ENCODE measurements around the gene METRNL.
A peak's percentile ranks its signal among the peaks of the same experiment; 100 is the strongest.
"Not testable (repeated sequence)": the region's sequence is repeated elsewhere in the genome, so short reads cannot be mapped to it uniquely, and the experiment has no call there.

METRNL gene

DNA sequence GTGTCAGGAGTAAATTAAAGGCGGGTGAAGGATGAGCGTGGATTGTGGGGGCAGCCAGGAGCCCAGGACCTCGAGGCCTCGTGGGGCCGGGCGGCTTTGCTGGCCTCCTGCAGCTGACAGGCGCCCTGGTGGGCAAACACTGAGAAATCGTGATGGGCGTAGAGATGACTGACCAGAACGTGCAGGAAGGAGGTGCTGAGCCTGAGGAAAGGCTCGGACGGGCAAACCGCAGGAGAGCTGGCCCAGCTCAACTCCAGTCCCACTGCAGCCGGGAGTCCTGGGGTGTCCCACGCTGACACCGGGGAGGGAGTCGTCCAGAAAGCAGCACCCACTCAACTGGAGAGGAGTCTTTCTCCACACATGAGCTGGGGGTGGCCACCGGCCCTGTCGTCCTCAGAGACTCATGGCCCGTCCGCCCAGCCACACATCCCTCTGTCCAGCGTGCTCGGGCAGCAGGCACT, 36.9 kb downstream of the METRNL start:
- no peak overlapping the region for H3K9ac ChIP-seq (ENCODE audit: low read depth, low read length)
- no peaks in the 10 kb centered on the region for H3K9me3 ChIP-seq (replicated peaks; ENCODE audit: low read length)
- no peak overlapping the region for H3K4me2 ChIP-seq (ENCODE audit: low read length)
- H3K36me3 ChIP-seq (ENCODE audit: insufficient read depth, low read length): no peaks in the 10 kb centered on the region
- no peak overlapping the region for H3K4me3 ChIP-seq (ENCODE audit: low read length)
- peaks cover 13% of the 10 kb centered on the region for H3K4me1 ChIP-seq (ENCODE audit: control insufficient read depth, insufficient read depth, low read length)
- no peaks in the 10 kb centered on the region for H3K27me3 ChIP-seq (ENCODE audit: control insufficient read depth, insufficient read depth, low read length)

DNA sequence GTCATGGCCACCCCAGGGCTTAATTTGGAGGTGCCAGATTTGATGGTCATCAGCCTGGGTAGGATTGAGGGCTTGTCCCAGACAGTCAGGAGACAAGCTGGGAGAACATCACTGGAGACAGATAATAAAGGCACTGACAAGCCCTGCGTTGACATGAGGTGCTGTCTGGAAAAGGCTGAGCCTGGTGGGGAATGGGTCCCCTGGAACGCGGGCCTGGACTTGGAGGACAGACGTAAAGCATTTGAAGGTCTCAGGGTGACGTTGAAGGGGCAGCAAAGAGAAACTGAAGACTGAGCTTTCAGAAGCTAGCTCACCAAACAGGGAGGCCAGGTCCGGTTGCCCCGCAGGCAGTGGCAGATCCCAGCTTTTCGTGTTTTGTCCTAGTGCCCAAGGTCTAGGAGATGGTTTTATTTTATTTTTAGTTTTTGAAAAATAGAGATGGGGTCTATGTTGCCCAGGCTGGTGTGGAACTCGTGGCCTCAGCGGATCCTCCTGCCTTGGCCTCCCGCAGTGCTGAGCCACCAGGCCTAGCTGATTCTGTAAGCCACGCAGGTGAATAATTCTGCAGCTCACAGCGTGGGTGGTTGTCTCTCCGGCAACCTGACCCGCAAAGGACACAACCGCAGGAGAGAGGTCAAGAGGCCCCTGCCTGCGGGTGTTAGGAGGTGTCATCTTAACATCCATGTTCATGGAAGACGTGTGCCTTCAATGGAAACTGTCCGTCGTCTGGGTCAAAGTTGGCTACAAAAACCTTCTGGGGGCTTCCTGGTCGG, 37.6 kb downstream of the METRNL start:
- Histone ChIP-seq H3K9me3 (replicated peaks; ENCODE audit: low read length) (no peaks in the 10 kb centered on the region), H3K4me1 (ENCODE audit: control insufficient read depth, insufficient read depth, low read length) (peaks cover 16% of the 10 kb centered on the region), H3K27me3 (ENCODE audit: control insufficient read depth, insufficient read depth, low read length) (no peaks in the 10 kb centered on the region), H3K36me3 (ENCODE audit: insufficient read depth, low read length) (no peaks in the 10 kb centered on the region), H3K4me3 (ENCODE audit: low read length) (no peak overlapping the region), H3K4me2 (ENCODE audit: low read length) (no peak overlapping the region), H3K9ac (ENCODE audit: low read depth, low read length) (no peak overlapping the region)

DNA sequence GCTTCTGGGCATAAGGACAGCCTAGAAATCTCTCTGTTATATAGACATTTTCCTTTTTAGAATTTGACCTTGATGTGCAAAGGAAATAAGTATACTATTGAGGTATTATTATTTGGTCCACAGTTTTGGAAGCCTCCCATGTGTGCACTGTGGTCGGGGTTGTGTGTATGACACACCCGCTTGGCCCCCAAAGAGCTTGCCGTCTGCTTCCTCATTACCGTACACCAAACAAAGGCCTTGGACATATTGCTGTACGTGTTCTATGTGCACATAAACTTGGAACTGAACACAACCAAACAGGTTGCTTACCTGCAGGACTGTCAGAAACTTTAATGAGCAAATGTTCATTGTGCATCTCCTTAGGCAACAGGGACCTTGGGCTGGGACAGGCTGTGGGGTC, 38.2 kb downstream of the METRNL start:
- Histone ChIP-seq H3K36me3 (ENCODE audit: insufficient read depth, low read length) (no peaks in the 10 kb centered on the region), H3K4me3 (ENCODE audit: low read length) (no peak overlapping the region), H3K27me3 (ENCODE audit: control insufficient read depth, insufficient read depth, low read length) (no peaks in the 10 kb centered on the region), H3K4me1 (ENCODE audit: control insufficient read depth, insufficient read depth, low read length) (peaks cover 22% of the 10 kb centered on the region), H3K4me2 (ENCODE audit: low read length) (no peak overlapping the region), H3K9me3 (replicated peaks; ENCODE audit: low read length) (no peaks in the 10 kb centered on the region), H3K9ac (ENCODE audit: low read depth, low read length) (no peak overlapping the region)

DNA sequence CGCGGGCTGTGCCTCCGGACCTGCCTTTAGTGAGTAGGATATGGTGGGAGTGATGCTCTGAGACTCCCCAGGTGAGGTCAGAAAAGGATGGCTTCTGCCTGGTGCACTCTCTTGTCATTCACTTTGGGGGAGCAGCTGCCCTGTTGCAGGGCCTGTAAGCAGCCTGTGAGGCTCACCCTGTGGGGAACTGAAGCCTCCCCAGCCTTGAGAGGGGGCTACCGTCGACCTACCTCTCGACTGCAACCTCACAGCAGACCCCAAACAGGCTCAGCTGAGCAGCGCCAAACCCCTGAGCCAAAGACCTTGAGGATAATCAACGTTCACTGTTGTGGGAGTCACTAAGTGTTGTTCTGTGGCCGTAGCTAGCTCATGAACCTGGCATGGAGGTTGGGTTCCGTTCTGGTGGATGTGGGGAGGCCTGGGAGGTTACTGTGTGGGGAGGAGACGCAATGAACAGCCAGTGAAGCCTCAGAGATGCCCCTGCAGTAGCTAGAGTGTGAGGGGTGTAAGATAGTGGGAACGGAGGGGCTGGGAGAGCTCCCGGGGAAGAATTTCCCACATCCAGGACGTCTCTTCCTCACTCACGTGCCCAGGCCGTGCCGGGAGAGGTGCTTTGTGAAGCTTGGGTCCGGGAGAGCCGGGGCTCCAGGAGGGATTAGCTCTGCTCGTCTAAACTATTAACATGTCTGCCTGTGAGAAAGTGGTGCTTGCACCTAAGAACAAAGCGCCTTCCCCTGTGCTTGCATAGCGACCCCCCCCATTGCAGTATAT, 38.8 kb downstream of the METRNL start:
- no peak overlapping the region for H3K4me3 ChIP-seq (ENCODE audit: low read length)
- H3K27me3 ChIP-seq (ENCODE audit: control insufficient read depth, insufficient read depth, low read length): no peaks in the 10 kb centered on the region
- no peaks in the 10 kb centered on the region for H3K36me3 ChIP-seq (ENCODE audit: insufficient read depth, low read length)
- peaks cover 28% of the 10 kb centered on the region for H3K4me1 ChIP-seq (ENCODE audit: control insufficient read depth, insufficient read depth, low read length)
- no peak overlapping the region for H3K4me2 ChIP-seq (ENCODE audit: low read length)
- no peak overlapping the region for H3K9ac ChIP-seq (ENCODE audit: low read depth, low read length)
- no peaks in the 10 kb centered on the region for H3K9me3 ChIP-seq (replicated peaks; ENCODE audit: low read length)

DNA sequence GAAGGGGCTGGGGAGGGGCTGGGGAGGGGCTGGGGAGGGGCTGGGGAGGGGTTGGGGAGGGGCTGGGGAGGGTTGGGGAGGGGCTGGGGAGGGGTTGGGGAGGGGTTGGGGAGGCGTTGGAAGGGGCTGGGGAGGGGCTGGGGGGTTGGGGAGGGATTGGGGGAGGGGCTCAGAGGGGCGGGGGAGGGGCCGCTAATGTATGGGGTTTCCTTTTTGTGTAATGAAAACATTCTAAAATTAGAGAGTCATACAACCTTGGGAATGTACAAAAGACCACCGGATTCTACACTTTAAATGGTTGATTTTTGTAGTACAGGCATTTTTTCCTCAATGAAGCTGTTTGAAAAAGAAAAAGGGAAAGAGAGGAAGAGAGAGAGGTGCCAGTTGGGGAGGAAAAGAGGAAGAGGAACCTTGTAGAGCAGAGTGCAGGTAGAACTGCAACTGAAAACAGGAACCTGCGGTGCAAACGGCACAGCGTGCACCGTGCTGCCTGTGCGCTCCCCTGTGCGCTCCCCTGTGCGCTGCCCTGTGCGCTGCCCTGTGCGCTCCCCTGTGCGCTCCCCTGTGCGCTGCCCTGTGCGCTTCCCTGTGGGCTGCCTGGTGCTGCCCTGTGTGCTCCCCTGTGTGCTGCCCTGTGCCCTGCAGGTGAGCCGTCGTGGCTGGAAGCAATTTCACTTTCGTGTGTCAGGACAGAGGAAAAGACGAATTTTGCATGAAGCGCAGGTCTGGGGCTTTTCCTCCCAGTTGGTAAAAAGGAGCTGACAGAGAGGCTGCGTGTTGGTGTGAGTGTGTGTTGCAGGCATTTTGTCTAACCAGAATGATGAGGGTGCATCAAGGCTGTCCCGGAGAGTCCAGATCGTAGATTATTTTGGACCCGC, 40.8 kb downstream of the METRNL start:
- Histone ChIP-seq H3K4me1 (ENCODE audit: control insufficient read depth, insufficient read depth, low read length) (peaks cover 28% of the 10 kb centered on the region), H3K27me3 (ENCODE audit: control insufficient read depth, insufficient read depth, low read length) (peaks cover 2% of the 10 kb centered on the region), H3K4me3 (ENCODE audit: low read length) (peak overlapping the region; percentile 35), H3K9me3 (replicated peaks; ENCODE audit: low read length) (no peaks in the 10 kb centered on the region), H3K36me3 (ENCODE audit: insufficient read depth, low read length) (no peaks in the 10 kb centered on the region), H3K4me2 (ENCODE audit: low read length) (peak overlapping the region; percentile 74), H3K9ac (ENCODE audit: low read depth, low read length) (peak overlapping the region; percentile 51)

DNA sequence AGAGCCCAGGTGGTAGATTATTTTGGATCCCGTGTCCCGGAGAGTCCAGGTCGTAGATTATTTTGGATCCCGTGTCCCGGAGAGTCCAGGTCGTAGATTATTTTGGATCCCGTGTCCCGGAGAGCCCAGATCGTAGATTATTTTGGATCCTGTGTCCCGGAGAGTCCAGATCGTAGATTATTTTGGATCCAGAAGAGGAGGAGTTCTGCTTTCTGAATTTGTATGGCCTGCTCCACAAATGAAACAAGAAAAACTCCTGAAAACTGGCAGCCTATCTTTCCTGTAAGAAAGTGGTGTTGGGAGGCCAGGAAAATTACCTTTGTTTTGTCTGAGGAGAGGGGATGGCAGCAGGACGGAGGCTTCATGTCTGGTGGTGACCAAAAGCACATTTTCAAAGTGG, 42.1 kb downstream of the METRNL start:
- not testable (repeated sequence) for H3K36me3 ChIP-seq (ENCODE audit: insufficient read depth, low read length); H3K27me3 ChIP-seq (ENCODE audit: control insufficient read depth, insufficient read depth, low read length); H3K9me3 ChIP-seq (replicated peaks; ENCODE audit: low read length)
- Histone ChIP-seq H3K4me1 (ENCODE audit: control insufficient read depth, insufficient read depth, low read length) (peaks cover 28% of the 10 kb centered on the region), H3K4me3 (ENCODE audit: low read length) (peak overlapping the region; percentile 49), H3K9ac (ENCODE audit: low read depth, low read length) (peak overlapping the region; percentile 81), H3K4me2 (ENCODE audit: low read length) (peak overlapping the region; percentile 82)

DNA sequence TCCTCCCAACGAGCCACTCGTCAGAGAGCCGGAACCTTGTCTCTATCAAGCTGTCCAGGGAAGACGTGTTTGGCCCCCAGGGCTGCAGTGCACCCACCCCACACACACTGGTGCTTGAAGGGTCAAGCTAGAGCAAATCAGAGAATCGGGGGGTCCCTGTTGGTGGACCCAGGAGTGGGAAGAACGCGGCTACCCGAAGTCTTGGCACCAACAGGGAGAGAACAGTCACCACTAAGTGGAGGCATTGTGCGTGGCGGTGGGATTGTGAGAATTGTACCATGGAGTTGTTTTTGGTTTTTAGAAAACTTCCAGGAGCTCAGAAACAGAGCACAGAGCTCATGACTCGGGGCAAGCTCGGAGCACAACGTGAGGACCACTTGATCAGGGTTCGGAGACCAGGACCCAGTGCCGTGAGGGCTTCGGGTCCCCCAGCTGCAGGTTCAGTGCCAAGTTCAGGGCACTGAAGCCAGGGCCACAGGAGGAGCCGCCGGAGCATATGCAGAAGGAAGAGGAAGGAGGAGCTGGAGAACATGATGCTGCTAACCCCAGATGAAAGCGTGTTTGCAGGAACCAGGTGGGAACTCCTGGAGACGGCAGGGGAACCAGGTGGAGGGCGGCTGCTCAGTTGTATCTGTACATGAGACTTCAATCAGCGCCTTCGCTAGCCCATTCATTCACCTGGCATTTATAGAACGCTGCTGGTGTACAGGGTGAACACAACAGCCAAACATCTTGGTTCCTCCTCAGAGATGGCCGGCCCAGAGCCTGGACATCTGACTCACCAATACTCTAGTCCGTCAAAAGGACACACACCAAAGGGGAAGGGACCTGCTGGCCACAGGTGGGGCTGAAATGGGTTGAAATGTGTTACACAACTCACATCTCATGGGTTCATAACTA, 42.8 kb downstream of the METRNL start:
- no peaks in the 10 kb centered on the region for H3K9me3 ChIP-seq (replicated peaks; ENCODE audit: low read length)
- peak overlapping the region; percentile 82 for H3K4me2 ChIP-seq (ENCODE audit: low read length)
- H3K9ac ChIP-seq (ENCODE audit: low read depth, low read length): peak overlapping the region; percentile 81
- H3K4me1 ChIP-seq (ENCODE audit: control insufficient read depth, insufficient read depth, low read length): peaks cover 28% of the 10 kb centered on the region
- H3K36me3 ChIP-seq (ENCODE audit: insufficient read depth, low read length): no peaks in the 10 kb centered on the region
- H3K4me3 ChIP-seq (ENCODE audit: low read length): peak overlapping the region; percentile 49
- peaks cover 11% of the 10 kb centered on the region for H3K27me3 ChIP-seq (ENCODE audit: control insufficient read depth, insufficient read depth, low read length)

DNA sequence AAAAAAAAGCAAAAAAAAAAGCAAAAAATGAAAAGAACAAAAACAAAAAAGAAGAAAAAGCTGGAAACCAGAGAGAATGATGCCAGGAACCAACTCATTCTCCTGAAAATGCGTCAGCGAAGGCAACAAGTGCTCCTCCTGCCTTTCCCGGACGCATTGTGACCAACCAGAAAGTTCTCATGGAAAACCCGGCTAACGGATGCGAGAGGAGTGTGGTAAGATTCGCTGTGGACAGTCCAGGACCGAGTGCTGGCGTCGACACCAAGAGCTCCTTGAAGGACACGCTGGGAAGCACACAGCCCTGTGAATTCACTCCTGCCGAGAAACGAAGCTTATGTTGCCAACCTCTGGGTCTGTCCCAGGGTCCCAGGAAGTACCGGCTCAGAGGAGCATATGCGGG, 43.4 kb downstream of the METRNL start:
- Histone ChIP-seq H3K4me1 (ENCODE audit: control insufficient read depth, insufficient read depth, low read length) (peaks cover 28% of the 10 kb centered on the region), H3K9ac (ENCODE audit: low read depth, low read length) (peak overlapping the region; percentile 81), H3K36me3 (ENCODE audit: insufficient read depth, low read length) (no peaks in the 10 kb centered on the region), H3K9me3 (replicated peaks; ENCODE audit: low read length) (no peaks in the 10 kb centered on the region), H3K4me2 (ENCODE audit: low read length) (peak overlapping the region; percentile 82), H3K27me3 (ENCODE audit: control insufficient read depth, insufficient read depth, low read length) (peaks cover 11% of the 10 kb centered on the region), H3K4me3 (ENCODE audit: low read length) (peak overlapping the region; percentile 49)

DNA sequence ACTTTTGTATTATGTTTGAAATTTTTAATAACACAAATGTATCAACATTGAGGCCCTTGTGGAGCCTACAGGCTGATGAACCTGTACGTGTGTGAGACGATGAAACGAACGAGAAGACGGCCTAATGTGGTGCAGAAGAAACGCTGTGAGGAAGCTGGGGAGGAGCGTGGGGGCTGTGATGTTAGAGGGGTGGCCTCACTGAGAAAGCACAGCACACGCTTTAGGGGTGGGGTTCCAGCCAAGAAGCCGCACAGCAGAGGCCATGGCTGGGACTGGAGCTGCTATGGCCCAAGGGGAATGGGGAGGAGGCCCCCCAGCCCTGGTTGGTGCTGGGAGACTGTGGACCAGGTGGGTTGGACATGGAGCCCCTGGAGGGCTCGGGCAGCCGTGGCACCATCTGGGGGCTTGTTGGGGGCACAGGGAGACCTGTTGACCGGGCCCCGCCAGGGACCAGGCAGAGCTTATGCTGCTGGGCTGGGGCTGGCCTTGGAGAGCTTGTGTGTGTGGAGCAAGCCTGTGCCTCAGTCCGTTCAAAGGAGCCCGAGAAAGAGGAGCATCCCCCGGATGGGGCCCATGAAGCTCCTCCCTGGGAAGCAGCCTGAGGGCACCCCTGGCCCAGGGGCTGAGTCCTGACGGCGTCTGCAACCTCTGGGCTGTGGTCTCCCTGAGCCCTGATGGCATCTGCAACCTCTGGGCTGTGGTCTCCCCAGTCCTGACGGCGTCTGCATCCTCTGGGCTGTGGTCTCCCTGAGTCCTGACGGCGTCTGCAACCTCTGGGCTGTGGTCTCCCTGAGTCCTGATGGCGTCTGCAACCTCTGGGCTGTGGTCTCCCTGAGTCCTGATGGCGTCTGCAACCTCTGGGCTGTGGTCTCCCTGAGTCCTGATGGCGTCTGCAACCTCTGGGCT, 44.7 kb downstream of the METRNL start:
- Histone ChIP-seq H3K36me3 (ENCODE audit: insufficient read depth, low read length) (no peaks in the 10 kb centered on the region), H3K9ac (ENCODE audit: low read depth, low read length) (no peak overlapping the region), H3K4me1 (ENCODE audit: control insufficient read depth, insufficient read depth, low read length) (peaks cover 22% of the 10 kb centered on the region), H3K9me3 (replicated peaks; ENCODE audit: low read length) (no peaks in the 10 kb centered on the region), H3K4me3 (ENCODE audit: low read length) (no peak overlapping the region), H3K4me2 (ENCODE audit: low read length) (no peak overlapping the region), H3K27me3 (ENCODE audit: control insufficient read depth, insufficient read depth, low read length) (peaks cover 11% of the 10 kb centered on the region)

Data from skeletal muscle satellite cell (primary cell).